HepG2 (cell line): ENCODE measurements around the gene PFDN5. TPM values are rescaled to one million over a fixed set of nuclear protein-coding genes. Genes with fewer than 3 reads are reported as not detected.

Experiments used
- ADNP ChIP-seq: sonication (generic); formaldehyde crosslinking; IDR thresholded peaks from 2 replicates; pipeline ENCODE4 v1.4.0; 2020; ENCODE audit warnings: missing genetic modification reagents
- ATF3 ChIP-seq: sonication (generic); formaldehyde crosslinking; IDR thresholded peaks from 2 replicates; pipeline ENCODE4 v1.4.0; 2020; ENCODE audit warnings: missing genetic modification reagents
- CSRNP1 ChIP-seq: sonication (generic); formaldehyde crosslinking; IDR thresholded peaks from 2 replicates; pipeline ENCODE4 v1.8.1; 2023; ENCODE audit warnings: mild to moderate bottlenecking, missing genetic modification reagents
- CSRNP2 ChIP-seq: sonication (generic); formaldehyde crosslinking; conservative IDR thresholded peaks from 2 replicates; pipeline ENCODE4 v1.8.0; 2022; ENCODE audit warnings: low read depth, missing genetic modification reagents
- GPN1 ChIP-seq: sonication (generic); formaldehyde crosslinking; IDR thresholded peaks from 2 replicates; pipeline ENCODE4 v1.5.1; 2020; ENCODE audit warnings: missing genetic modification reagents, borderline replicate concordance
- JUN ChIP-seq: sonication (generic); formaldehyde crosslinking; IDR thresholded peaks from 2 replicates; pipeline ENCODE4 v1.4.0; 2020; ENCODE audit warnings: mild to moderate bottlenecking, missing genetic modification reagents
- POLR2AphosphoS5 ChIP-seq: IDR thresholded peaks from 2 replicates; pipeline ENCODE4 v1.6.1; 2012; ENCODE audit warnings: low read depth, low read length
- UBTF ChIP-seq: sonication (generic); formaldehyde crosslinking; IDR thresholded peaks from 2 replicates; pipeline ENCODE4 v1.4.0; 2020; ENCODE audit warnings: mild to moderate bottlenecking, missing genetic modification reagents
- ZNF205 ChIP-seq: IDR thresholded peaks from 2 replicates; pipeline ENCODE4 v1.6.1; 2018; ENCODE audit warnings: missing biosample characterization, missing genetic modification reagents
- ZNF501 ChIP-seq: sonication (generic); formaldehyde crosslinking; IDR thresholded peaks from 2 replicates; pipeline ENCODE4 v1.5.1; 2020; ENCODE audit warnings: mild to moderate bottlenecking, moderate library complexity, missing genetic modification reagents
- ZNF572 ChIP-seq: sonication (generic); formaldehyde crosslinking; IDR thresholded peaks from 2 replicates; pipeline ENCODE4 v1.5.1; 2020; ENCODE audit warnings: mild to moderate bottlenecking, missing genetic modification reagents
- ZSCAN31 ChIP-seq: sonication (generic); formaldehyde crosslinking; IDR thresholded peaks from 2 replicates; pipeline ENCODE4 v1.5.0; 2020; ENCODE audit warnings: low read depth, mild to moderate bottlenecking, missing genetic modification reagents
- polyA plus RNA-seq, 8 experiments: library from polyadenylated mRNA; depleted of rRNA in 3 of 8; stranded (reverse) in 7 of 8; unstranded in 1 of 8; fragments of >200 nt; fragmentation: Illumina TruSeq in 4 of 8; extraction: Trizol in 4 of 8; gene quantifications; 2 replicates each; pipeline versions ENCODE4 v1.2.1 to v1.2.3, GENCODE V29; 2011 to 2016; ENCODE audit warnings: low read depth in 4 of 8, missing spikeins in 1 of 8, mixed read lengths in 1 of 8; ENCODE audit not compliant: insufficient read depth in 1 of 8
- total RNA-seq, 5 experiments: library from RNA; depleted of rRNA; stranded (reverse); fragments of >200 nt; fragmentation: Illumina TruSeq; extraction: Trizol; gene quantifications; 2 replicates each; pipeline ENCODE4 v1.2.3, GENCODE V29; 2016; ENCODE audit warnings: low read depth in 1 of 5
- TF ChIP-seq, protein P1 (sequence below): IDR thresholded peaks from 2 replicates; pipeline ENCODE4 v1.6.1; 2016; ENCODE audit warnings: low read depth
- TF ChIP-seq, protein P2 (sequence below): sonication (generic); formaldehyde crosslinking; IDR thresholded peaks from 2 replicates; pipeline ENCODE4 v1.5.1; 2020; ENCODE audit warnings: mild to moderate bottlenecking, missing genetic modification reagents, moderate library complexity

Gene PFDN5
- total and polyA plus RNA-seq, 2 of the 13 experiments (the other 11 are each of a cell fraction or from before 2014, with no cell fraction given) = 449 to 462 TPM

- TF ChIP-seq, protein P1, sequence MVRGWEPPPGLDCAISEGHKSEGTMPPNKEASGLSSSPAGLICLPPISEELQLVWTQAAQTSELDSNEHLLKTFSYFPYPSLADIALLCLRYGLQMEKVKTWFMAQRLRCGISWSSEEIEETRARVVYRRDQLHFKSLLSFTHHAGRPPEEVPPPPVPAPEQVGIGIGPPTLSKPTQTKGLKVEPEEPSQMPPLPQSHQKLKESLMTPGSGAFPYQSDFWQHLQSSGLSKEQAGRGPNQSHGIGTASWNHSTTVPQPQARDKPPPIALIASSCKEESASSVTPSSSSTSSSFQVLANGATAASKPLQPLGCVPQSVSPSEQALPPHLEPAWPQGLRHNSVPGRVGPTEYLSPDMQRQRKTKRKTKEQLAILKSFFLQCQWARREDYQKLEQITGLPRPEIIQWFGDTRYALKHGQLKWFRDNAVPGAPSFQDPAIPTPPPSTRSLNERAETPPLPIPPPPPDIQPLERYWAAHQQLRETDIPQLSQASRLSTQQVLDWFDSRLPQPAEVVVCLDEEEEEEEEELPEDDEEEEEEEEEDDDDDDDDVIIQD = 0 out of 2 replicates have a peak, but pooled peaks have one; percentile 42
- no peak for TF ChIP-seq ZNF572 (CRISPR knock-in tag)
- no peak for TF ChIP-seq UBTF (CRISPR knock-in tag)
- TF ChIP-seq ZNF205 (CRISPR knock-in tag) = peak; percentile 92
- no peak; the same call in 1 of the 2 replicates for TF ChIP-seq CSRNP1 (CRISPR knock-in tag)
- TF ChIP-seq CSRNP2 = no peak
- TF ChIP-seq ADNP (CRISPR knock-in tag) = no peak
- TF ChIP-seq, protein P2, sequence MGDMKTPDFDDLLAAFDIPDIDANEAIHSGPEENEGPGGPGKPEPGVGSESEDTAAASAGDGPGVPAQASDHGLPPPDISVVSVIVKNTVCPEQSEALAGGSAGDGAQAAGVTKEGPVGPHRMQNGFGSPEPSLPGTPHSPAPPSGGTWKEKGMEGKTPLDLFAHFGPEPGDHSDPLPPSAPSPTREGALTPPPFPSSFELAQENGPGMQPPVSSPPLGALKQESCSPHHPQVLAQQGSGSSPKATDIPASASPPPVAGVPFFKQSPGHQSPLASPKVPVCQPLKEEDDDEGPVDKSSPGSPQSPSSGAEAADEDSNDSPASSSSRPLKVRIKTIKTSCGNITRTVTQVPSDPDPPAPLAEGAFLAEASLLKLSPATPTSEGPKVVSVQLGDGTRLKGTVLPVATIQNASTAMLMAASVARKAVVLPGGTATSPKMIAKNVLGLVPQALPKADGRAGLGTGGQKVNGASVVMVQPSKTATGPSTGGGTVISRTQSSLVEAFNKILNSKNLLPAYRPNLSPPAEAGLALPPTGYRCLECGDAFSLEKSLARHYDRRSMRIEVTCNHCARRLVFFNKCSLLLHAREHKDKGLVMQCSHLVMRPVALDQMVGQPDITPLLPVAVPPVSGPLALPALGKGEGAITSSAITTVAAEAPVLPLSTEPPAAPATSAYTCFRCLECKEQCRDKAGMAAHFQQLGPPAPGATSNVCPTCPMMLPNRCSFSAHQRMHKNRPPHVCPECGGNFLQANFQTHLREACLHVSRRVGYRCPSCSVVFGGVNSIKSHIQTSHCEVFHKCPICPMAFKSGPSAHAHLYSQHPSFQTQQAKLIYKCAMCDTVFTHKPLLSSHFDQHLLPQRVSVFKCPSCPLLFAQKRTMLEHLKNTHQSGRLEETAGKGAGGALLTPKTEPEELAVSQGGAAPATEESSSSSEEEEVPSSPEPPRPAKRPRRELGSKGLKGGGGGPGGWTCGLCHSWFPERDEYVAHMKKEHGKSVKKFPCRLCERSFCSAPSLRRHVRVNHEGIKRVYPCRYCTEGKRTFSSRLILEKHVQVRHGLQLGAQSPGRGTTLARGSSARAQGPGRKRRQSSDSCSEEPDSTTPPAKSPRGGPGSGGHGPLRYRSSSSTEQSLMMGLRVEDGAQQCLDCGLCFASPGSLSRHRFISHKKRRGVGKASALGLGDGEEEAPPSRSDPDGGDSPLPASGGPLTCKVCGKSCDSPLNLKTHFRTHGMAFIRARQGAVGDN (CRISPR knock-in tag) = peak; percentile 74
- no peak for TF ChIP-seq JUN (CRISPR knock-in tag)
- peak; percentile 28; the same call in 1 of the 2 replicates for TF ChIP-seq ZSCAN31
- TF ChIP-seq POLR2AphosphoS5 = peak; percentile 43; the same call in 1 of the 2 replicates
- TF ChIP-seq ATF3 (CRISPR knock-in tag) = peak; percentile 43; the same call in 1 of the 2 replicates
- TF ChIP-seq ZNF501 = peak; percentile 94
- TF ChIP-seq GPN1 (CRISPR knock-in tag) = no peak
These were observed 27.2 kb upstream of the PFDN5 start, which contains the start of gene ESPL1 (continued) for GRCh38 chr12:53267999-53268629.
